ENCODE data around the gene SLC35D1. TPM values are rescaled to one million over a fixed set of nuclear protein-coding genes. Genes with fewer than 3 reads are reported as not detected.

Gene SLC35D1
- total and polyA plus RNA-seq, 2 of the 13 experiments (the other 11 are each of a cell fraction or from before 2014, with no cell fraction given), result 12.4 to 41.5 TPM

DNA sequence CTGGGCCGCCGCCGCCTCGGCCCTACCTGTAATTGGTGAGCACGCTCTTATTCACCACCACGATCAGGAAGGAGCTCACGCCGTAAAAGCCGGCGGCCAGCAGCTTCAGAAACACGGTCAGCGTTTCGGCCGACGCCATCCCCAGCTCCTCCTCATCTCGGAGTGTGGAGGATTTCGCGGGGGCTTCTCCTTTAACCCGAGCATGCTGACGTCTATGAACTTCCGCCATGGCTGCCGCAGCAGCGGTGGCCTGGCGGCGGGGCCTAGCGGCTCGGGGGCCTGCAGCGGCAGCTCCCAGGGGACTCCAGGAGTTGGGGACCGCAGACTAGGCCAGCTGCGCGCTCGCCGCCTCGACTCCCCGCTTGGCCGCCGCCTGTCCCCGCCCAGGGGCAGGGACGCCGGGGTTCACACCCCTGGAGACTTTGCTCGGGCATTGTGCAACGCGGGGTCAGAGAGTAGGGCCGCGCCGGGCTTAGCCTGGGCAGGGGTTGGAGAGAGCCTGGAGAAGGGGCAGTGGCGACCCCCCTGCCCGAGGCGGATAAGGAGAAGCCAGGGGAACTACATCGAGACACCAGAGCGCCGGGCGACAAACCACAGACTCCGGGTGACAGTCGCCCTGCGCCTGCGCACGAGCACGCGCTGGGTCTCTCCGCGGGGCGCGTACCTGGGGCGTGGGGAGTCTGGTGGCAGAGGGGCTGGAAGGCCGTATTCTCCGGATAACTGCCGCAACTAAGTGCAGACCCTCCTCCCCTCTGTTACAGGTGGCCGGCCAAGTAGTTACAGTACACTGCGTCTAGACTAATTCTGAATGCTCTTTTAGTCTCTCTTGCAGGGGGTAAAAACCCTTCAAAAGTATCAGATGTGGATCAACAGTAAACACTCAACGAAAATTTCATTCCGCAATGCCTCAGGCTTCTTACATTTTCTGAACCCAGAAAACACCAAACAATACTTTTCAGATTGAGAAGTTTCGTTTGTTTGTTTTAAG, at the start of gene SLC35D1 (continued):
- 0 out of 2 replicates have a peak, but pooled peaks have one; percentile 25 for TF ChIP-seq DPF2 (CRISPR knock-in tag; IDR thresholded peaks at IDR 0.05; ENCODE audit: borderline replicate concordance, low read depth)
- TF ChIP-seq RAD21 (CRISPR knock-in tag; IDR thresholded peaks at IDR 0.05), result peak; percentile 30; the same call in 1 of the 2 replicates
- TF ChIP-seq, protein P1, sequence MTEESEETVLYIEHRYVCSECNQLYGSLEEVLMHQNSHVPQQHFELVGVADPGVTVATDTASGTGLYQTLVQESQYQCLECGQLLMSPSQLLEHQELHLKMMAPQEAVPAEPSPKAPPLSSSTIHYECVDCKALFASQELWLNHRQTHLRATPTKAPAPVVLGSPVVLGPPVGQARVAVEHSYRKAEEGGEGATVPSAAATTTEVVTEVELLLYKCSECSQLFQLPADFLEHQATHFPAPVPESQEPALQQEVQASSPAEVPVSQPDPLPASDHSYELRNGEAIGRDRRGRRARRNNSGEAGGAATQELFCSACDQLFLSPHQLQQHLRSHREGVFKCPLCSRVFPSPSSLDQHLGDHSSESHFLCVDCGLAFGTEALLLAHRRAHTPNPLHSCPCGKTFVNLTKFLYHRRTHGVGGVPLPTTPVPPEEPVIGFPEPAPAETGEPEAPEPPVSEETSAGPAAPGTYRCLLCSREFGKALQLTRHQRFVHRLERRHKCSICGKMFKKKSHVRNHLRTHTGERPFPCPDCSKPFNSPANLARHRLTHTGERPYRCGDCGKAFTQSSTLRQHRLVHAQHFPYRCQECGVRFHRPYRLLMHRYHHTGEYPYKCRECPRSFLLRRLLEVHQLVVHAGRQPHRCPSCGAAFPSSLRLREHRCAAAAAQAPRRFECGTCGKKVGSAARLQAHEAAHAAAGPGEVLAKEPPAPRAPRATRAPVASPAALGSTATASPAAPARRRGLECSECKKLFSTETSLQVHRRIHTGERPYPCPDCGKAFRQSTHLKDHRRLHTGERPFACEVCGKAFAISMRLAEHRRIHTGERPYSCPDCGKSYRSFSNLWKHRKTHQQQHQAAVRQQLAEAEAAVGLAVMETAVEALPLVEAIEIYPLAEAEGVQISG (CRISPR knock-in tag; IDR thresholded peaks at IDR 0.05), result peak; percentile 46; the same call in 1 of the 2 replicates
- no peak; the same call in 1 of the 2 replicates for TF ChIP-seq TEAD2 (CRISPR knock-in tag; IDR thresholded peaks at IDR 0.05)
- TF ChIP-seq GABPA (IDR thresholded peaks at IDR 0.05; ENCODE audit: low read depth, low read length), result no peak
- peak; percentile 51 for TF ChIP-seq GABPA (CRISPR knock-in tag; IDR thresholded peaks at IDR 0.05; ENCODE audit: low read depth)
- TF ChIP-seq, protein P2, sequence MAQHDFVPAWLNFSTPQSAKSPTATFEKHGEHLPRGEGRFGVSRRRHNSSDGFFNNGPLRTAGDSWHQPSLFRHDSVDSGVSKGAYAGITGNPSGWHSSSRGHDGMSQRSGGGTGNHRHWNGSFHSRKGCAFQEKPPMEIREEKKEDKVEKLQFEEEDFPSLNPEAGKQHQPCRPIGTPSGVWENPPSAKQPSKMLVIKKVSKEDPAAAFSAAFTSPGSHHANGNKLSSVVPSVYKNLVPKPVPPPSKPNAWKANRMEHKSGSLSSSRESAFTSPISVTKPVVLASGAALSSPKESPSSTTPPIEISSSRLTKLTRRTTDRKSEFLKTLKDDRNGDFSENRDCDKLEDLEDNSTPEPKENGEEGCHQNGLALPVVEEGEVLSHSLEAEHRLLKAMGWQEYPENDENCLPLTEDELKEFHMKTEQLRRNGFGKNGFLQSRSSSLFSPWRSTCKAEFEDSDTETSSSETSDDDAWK (CRISPR knock-in tag; IDR thresholded peaks at IDR 0.05), result no peak
- TF ChIP-seq, protein P3, sequence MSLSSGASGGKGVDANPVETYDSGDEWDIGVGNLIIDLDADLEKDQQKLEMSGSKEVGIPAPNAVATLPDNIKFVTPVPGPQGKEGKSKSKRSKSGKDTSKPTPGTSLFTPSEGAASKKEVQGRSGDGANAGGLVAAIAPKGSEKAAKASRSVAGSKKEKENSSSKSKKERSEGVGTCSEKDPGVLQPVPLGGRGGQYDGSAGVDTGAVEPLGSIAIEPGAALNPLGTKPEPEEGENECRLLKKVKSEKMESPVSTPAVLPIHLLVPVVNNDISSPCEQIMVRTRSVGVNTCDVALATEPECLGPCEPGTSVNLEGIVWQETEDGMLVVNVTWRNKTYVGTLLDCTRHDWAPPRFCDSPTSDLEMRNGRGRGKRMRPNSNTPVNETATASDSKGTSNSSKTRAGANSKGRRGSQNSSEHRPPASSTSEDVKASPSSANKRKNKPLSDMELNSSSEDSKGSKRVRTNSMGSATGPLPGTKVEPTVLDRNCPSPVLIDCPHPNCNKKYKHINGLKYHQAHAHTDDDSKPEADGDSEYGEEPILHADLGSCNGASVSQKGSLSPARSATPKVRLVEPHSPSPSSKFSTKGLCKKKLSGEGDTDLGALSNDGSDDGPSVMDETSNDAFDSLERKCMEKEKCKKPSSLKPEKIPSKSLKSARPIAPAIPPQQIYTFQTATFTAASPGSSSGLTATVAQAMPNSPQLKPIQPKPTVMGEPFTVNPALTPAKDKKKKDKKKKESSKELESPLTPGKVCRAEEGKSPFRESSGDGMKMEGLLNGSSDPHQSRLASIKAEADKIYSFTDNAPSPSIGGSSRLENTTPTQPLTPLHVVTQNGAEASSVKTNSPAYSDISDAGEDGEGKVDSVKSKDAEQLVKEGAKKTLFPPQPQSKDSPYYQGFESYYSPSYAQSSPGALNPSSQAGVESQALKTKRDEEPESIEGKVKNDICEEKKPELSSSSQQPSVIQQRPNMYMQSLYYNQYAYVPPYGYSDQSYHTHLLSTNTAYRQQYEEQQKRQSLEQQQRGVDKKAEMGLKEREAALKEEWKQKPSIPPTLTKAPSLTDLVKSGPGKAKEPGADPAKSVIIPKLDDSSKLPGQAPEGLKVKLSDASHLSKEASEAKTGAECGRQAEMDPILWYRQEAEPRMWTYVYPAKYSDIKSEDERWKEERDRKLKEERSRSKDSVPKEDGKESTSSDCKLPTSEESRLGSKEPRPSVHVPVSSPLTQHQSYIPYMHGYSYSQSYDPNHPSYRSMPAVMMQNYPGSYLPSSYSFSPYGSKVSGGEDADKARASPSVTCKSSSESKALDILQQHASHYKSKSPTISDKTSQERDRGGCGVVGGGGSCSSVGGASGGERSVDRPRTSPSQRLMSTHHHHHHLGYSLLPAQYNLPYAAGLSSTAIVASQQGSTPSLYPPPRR (CRISPR knock-in tag; IDR thresholded peaks at IDR 0.05; ENCODE audit: borderline replicate concordance), result peak; percentile 64; the same call in 1 of the 2 replicates
- peak; percentile 54; the same call in 1 of the 2 replicates for TF ChIP-seq JDP2 (CRISPR knock-in tag; IDR thresholded peaks at IDR 0.05; ENCODE audit: borderline replicate concordance)
- peak; percentile 97 for TF ChIP-seq CEBPB (IDR thresholded peaks at IDR 0.05; ENCODE audit: borderline replicate concordance, low read depth, low read length)
- TF ChIP-seq ZNF724P (CRISPR knock-in tag; IDR thresholded peaks at IDR 0.05; ENCODE audit: borderline replicate concordance), result no peak
- TF ChIP-seq TCF12 (IDR thresholded peaks at IDR 0.05), result no peak
- 0 out of 2 replicates have a peak, but pooled peaks have one; percentile 54 for TF ChIP-seq TCF12 (CRISPR knock-in tag; IDR thresholded peaks at IDR 0.05)
- TF ChIP-seq, protein P4, sequence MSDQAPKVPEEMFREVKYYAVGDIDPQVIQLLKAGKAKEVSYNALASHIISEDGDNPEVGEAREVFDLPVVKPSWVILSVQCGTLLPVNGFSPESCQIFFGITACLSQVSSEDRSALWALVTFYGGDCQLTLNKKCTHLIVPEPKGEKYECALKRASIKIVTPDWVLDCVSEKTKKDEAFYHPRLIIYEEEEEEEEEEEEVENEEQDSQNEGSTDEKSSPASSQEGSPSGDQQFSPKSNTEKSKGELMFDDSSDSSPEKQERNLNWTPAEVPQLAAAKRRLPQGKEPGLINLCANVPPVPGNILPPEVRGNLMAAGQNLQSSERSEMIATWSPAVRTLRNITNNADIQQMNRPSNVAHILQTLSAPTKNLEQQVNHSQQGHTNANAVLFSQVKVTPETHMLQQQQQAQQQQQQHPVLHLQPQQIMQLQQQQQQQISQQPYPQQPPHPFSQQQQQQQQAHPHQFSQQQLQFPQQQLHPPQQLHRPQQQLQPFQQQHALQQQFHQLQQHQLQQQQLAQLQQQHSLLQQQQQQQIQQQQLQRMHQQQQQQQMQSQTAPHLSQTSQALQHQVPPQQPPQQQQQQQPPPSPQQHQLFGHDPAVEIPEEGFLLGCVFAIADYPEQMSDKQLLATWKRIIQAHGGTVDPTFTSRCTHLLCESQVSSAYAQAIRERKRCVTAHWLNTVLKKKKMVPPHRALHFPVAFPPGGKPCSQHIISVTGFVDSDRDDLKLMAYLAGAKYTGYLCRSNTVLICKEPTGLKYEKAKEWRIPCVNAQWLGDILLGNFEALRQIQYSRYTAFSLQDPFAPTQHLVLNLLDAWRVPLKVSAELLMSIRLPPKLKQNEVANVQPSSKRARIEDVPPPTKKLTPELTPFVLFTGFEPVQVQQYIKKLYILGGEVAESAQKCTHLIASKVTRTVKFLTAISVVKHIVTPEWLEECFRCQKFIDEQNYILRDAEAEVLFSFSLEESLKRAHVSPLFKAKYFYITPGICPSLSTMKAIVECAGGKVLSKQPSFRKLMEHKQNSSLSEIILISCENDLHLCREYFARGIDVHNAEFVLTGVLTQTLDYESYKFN (CRISPR knock-in tag; conservative IDR thresholded peaks at IDR 0.05), result peak; percentile 86
- TF ChIP-seq KDM3A (CRISPR knock-in tag; IDR thresholded peaks at IDR 0.05; ENCODE audit: low read depth), result peak; percentile 63; the same call in 1 of the 2 replicates
